ENCODE data around the gene SFMBT2.

SFMBT2 gene

GRCh38 chr10:7267142-7267541 lies 143.7 kb downstream of the SFMBT2 start:
- in situ Hi-C loops (cut with HindIII; ENCODE audit: low sequenced_read_pairs), result no loop called here
- no peak for TF ChIP-seq CTCF (IDR thresholded peaks at IDR 0.05; ENCODE audit: low read depth, low read length, missing control alignments)

GRCh38 chr10:7265396-7266123 lies 145.3 kb downstream of the SFMBT2 start:
- no peak for DNase-seq (ENCODE audit: low read depth)
- in situ Hi-C loops (cut with HindIII; ENCODE audit: low sequenced_read_pairs), result no loop called here

More at GRCh38 chr10:7267142-7267541, 143.7 kb downstream of the SFMBT2 start:
- no peak overlapping the region for H3K4me3 ChIP-seq (ENCODE audit: low read depth, low read length)
- no peak for DNase-seq (ENCODE audit: low read depth)

GRCh38 chr10:7264313-7264756 lies 146.5 kb downstream of the SFMBT2 start:
- DNase-seq (ENCODE audit: low read depth), result no peak
- in situ Hi-C loops (cut with HindIII; ENCODE audit: low sequenced_read_pairs), result no loop called here
- H3K4me3 ChIP-seq (ENCODE audit: low read depth, low read length), result no peak overlapping the region
- TF ChIP-seq CTCF (IDR thresholded peaks at IDR 0.05; ENCODE audit: low read depth, low read length, missing control alignments), result no peak

More at GRCh38 chr10:7265396-7266123, 145.3 kb downstream of the SFMBT2 start:
- no peak overlapping the region for H3K4me3 ChIP-seq (ENCODE audit: low read depth, low read length)
- no peak for TF ChIP-seq CTCF (IDR thresholded peaks at IDR 0.05; ENCODE audit: low read depth, low read length, missing control alignments)

GRCh38 chr10:7263616-7264015 lies 147.2 kb downstream of the SFMBT2 start:
- no peak overlapping the region for H3K4me3 ChIP-seq (ENCODE audit: low read depth, low read length)
- TF ChIP-seq CTCF (IDR thresholded peaks at IDR 0.05; ENCODE audit: low read depth, low read length, missing control alignments), result no peak
- no peak for DNase-seq (ENCODE audit: low read depth)
- in situ Hi-C loops (cut with HindIII; ENCODE audit: low sequenced_read_pairs), result no loop called here

- TF ChIP-seq CTCF (IDR thresholded peaks at IDR 0.05; ENCODE audit: low read depth, low read length, missing control alignments), result no peak
- H3K4me3 ChIP-seq (ENCODE audit: low read depth, low read length), result no peak overlapping the region
- in situ Hi-C loops (cut with HindIII; ENCODE audit: low sequenced_read_pairs), result no loop called here
- DNase-seq (ENCODE audit: low read depth), result no peak
Observed at GRCh38 chr10:7261351-7261750, 149.5 kb downstream of the SFMBT2 start.

GRCh38 chr10:7260912-7261311 lies 149.9 kb downstream of the SFMBT2 start:
- DNase-seq (ENCODE audit: low read depth), result no peak
- H3K4me3 ChIP-seq (ENCODE audit: low read depth, low read length), result no peak overlapping the region
- no peak for TF ChIP-seq CTCF (IDR thresholded peaks at IDR 0.05; ENCODE audit: low read depth, low read length, missing control alignments)
- in situ Hi-C loops (cut with HindIII; ENCODE audit: low sequenced_read_pairs), result no loop called here

Data from astrocyte of the cerebellum (primary cell).